Esophagus squamous epithelium (tissue), 4 donors: Measurements from ENCODE around the gene GSE1.

Experiments used
- POLR2A ChIP-seq, 4 donors: fragments of 450-650 bp; IDR thresholded peaks; one replicate each; pipeline ENCODE4 v1.6.1; 2017; ENCODE audit warnings: antibody characterized with exemption in 4 of 4, mild to moderate bottlenecking in 4 of 4, moderate library complexity in 3 of 4
- TF ChIP-seq, protein P1 (sequence below), 6 experiments: fragments of 450-650 bp in 4 of 6; fragments of 200-600 bp in 2 of 6; sonication (generic) in 2 of 6; IDR thresholded peaks; one replicate each; pipeline ENCODE4 v1.5.1; 2016 to 2019; ENCODE audit warnings: antibody characterized with exemption in 6 of 6, mild to moderate bottlenecking in 4 of 6, moderate library complexity in 4 of 6

DNA sequence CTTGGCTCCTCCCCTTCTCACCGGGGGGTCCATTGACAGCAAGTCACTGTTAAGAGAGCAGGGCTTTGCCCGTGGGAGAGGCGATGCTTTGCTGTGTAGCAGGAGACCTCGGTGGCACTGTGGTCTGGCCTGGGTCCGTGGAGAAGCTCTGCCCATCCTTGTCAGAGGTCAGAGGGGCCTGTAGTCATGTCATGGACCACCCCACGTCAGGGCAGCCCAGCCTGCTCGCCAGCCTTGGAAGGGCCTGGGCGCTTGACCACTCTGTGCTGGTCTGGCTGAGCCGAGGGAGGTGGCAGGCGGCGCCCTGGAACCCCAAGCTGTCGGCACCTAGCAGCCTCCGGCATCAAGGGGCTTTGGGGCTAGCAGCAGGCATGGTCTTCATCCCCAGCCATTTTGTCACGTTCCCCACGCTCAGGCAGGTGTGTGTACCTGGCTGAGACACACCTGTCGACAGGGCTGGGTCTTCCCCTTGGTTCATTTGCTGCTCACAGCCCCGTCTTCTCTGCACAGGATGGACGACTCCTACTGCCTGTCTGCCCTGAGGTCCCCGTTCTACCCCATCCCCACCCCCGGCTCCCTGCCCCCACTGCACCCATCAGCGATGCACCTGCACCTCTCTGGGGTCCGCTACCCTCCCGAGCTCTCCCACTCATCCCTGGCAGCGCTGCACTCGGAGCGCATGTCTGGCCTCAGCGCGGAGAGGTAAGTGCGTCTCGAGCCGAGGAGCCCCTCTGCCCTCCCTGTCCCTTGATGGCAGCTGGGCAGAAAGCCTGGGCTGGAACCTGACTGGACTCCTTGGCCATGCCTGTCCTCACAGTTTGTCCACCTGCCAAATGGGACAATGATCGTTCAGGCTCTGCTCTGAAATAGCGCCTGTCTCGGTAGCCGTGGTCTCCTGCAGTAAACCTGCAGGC, 42.4 kb downstream of the GSE1 start:
- no peak for TF ChIP-seq POLR2A (IDR thresholded peaks at IDR 0.05)
- TF ChIP-seq, protein P1, sequence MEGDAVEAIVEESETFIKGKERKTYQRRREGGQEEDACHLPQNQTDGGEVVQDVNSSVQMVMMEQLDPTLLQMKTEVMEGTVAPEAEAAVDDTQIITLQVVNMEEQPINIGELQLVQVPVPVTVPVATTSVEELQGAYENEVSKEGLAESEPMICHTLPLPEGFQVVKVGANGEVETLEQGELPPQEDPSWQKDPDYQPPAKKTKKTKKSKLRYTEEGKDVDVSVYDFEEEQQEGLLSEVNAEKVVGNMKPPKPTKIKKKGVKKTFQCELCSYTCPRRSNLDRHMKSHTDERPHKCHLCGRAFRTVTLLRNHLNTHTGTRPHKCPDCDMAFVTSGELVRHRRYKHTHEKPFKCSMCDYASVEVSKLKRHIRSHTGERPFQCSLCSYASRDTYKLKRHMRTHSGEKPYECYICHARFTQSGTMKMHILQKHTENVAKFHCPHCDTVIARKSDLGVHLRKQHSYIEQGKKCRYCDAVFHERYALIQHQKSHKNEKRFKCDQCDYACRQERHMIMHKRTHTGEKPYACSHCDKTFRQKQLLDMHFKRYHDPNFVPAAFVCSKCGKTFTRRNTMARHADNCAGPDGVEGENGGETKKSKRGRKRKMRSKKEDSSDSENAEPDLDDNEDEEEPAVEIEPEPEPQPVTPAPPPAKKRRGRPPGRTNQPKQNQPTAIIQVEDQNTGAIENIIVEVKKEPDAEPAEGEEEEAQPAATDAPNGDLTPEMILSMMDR (IDR thresholded peaks at IDR 0.05), result no peak
